K562 (cell line): Measurements from ENCODE around the gene CDYL. TPM values are rescaled to one million over a fixed set of nuclear protein-coding genes. Genes with fewer than 3 reads are reported as not detected.

Experiments
- ARID1B ChIP-seq: fragments of 450-650 bp; IDR thresholded peaks from 2 replicates; pipeline ENCODE4 v1.6.1; 2016; ENCODE audit warnings: antibody characterized with exemption, mild to moderate bottlenecking, inconsistent platforms
- CBFA2T3 ChIP-seq: fragments of 450-650 bp; IDR thresholded peaks from 2 replicates; pipeline ENCODE4 v1.6.1; 2017
- L3MBTL2 ChIP-seq: fragments of 450-650 bp; IDR thresholded peaks from 2 replicates; pipeline ENCODE4 v1.6.1; 2016; ENCODE audit warnings: mild to moderate bottlenecking, moderate library complexity
- WHSC1 ChIP-seq: IDR thresholded peaks from one replicate; pipeline ENCODE4 v1.6.1; 2012; ENCODE audit warnings: low read length, control low read depth, inconsistent platforms
- ZBTB7A ChIP-seq: IDR thresholded peaks from 2 replicates; pipeline ENCODE4 v1.6.1; 2011; ENCODE audit warnings: low read depth, mild to moderate bottlenecking, low read length, moderate library complexity, borderline replicate concordance; ENCODE audit not compliant: control insufficient read depth
- polyA plus RNA-seq, 8 experiments: library from polyadenylated mRNA; depleted of rRNA in 4 of 8; stranded (reverse) in 5 of 8; unstranded in 3 of 8; fragments of >200 nt; fragmentation: Nextera tagmentation in 2 of 8; fragmentation: Illumina TruSeq in 1 of 8; extraction: Ambion mirVana in 2 of 8; extraction: Trizol in 1 of 8; gene quantifications; 2 replicates each; pipeline versions ENCODE4 v1.2.1 to v1.2.3, GENCODE V29; 2011 to 2014; ENCODE audit warnings: inconsistent platforms in 1 of 8, missing spikeins in 1 of 8
- total RNA-seq, 7 experiments: library from RNA; depleted of rRNA in 6 of 7; stranded (reverse); fragments of >200 nt in 6 of 7; fragmentation: Illumina TruSeq in 2 of 7; extraction: Trizol in 2 of 7; gene quantifications; 2 replicates each; pipeline versions ENCODE4 v1.2.1 to v1.2.3, GENCODE V29; 2011 to 2021; ENCODE audit warnings: low replicate concordance in 1 of 7
- TF ChIP-seq, protein P1 (sequence below): fragments of 450-650 bp; IDR thresholded peaks from 2 replicates; pipeline ENCODE4 v1.6.1; 2016; ENCODE audit warnings: mild to moderate bottlenecking, moderate library complexity
- TF ChIP-seq, protein P2 (sequence below): sonication (generic); formaldehyde crosslinking; IDR thresholded peaks from 2 replicates; pipeline ENCODE4 v1.9.0; 2022; ENCODE audit warnings: mild to moderate bottlenecking, missing genetic modification reagents
- TF ChIP-seq, protein P3 (sequence below): sonication (generic); formaldehyde crosslinking; IDR thresholded peaks from 2 replicates; pipeline ENCODE4 v1.9.0; 2022; ENCODE audit warnings: mild to moderate bottlenecking, missing genetic modification reagents
- TF ChIP-seq, protein P4 (sequence below): fragments of 250-450 bp; sonication (Bioruptor Pico); IDR thresholded peaks from 2 replicates; pipeline ENCODE4 v1.8.0; 2021; ENCODE audit warnings: moderate library complexity, mild to moderate bottlenecking, inconsistent platforms

Gene CDYL
- total and polyA plus RNA-seq, 9 of the 15 experiments (the other 6 are each of a cell fraction or from before 2014, with no cell fraction given) = 8.1 to 45.8 (median 40.8) TPM

DNA sequence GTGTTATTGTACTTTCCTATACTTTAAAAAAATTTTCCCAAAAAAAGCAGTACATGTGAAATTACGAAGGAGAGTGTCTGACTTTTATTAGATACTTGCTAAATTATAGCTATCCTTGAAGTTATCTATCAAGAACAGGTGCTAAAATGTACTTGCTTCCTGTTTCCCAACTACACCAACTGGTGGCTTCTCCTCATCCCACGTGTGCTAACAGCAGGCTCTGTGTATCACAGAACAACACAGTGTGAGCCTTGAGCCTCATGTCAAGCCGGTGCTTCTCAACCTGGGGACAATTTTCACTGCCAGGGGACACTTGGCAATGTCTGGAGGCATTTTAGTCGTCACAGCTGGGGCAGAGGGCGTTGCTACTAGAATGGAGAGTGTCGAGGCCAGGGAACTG lies 36.2 kb upstream of the CDYL start (continued):
- TF ChIP-seq, protein P1, sequence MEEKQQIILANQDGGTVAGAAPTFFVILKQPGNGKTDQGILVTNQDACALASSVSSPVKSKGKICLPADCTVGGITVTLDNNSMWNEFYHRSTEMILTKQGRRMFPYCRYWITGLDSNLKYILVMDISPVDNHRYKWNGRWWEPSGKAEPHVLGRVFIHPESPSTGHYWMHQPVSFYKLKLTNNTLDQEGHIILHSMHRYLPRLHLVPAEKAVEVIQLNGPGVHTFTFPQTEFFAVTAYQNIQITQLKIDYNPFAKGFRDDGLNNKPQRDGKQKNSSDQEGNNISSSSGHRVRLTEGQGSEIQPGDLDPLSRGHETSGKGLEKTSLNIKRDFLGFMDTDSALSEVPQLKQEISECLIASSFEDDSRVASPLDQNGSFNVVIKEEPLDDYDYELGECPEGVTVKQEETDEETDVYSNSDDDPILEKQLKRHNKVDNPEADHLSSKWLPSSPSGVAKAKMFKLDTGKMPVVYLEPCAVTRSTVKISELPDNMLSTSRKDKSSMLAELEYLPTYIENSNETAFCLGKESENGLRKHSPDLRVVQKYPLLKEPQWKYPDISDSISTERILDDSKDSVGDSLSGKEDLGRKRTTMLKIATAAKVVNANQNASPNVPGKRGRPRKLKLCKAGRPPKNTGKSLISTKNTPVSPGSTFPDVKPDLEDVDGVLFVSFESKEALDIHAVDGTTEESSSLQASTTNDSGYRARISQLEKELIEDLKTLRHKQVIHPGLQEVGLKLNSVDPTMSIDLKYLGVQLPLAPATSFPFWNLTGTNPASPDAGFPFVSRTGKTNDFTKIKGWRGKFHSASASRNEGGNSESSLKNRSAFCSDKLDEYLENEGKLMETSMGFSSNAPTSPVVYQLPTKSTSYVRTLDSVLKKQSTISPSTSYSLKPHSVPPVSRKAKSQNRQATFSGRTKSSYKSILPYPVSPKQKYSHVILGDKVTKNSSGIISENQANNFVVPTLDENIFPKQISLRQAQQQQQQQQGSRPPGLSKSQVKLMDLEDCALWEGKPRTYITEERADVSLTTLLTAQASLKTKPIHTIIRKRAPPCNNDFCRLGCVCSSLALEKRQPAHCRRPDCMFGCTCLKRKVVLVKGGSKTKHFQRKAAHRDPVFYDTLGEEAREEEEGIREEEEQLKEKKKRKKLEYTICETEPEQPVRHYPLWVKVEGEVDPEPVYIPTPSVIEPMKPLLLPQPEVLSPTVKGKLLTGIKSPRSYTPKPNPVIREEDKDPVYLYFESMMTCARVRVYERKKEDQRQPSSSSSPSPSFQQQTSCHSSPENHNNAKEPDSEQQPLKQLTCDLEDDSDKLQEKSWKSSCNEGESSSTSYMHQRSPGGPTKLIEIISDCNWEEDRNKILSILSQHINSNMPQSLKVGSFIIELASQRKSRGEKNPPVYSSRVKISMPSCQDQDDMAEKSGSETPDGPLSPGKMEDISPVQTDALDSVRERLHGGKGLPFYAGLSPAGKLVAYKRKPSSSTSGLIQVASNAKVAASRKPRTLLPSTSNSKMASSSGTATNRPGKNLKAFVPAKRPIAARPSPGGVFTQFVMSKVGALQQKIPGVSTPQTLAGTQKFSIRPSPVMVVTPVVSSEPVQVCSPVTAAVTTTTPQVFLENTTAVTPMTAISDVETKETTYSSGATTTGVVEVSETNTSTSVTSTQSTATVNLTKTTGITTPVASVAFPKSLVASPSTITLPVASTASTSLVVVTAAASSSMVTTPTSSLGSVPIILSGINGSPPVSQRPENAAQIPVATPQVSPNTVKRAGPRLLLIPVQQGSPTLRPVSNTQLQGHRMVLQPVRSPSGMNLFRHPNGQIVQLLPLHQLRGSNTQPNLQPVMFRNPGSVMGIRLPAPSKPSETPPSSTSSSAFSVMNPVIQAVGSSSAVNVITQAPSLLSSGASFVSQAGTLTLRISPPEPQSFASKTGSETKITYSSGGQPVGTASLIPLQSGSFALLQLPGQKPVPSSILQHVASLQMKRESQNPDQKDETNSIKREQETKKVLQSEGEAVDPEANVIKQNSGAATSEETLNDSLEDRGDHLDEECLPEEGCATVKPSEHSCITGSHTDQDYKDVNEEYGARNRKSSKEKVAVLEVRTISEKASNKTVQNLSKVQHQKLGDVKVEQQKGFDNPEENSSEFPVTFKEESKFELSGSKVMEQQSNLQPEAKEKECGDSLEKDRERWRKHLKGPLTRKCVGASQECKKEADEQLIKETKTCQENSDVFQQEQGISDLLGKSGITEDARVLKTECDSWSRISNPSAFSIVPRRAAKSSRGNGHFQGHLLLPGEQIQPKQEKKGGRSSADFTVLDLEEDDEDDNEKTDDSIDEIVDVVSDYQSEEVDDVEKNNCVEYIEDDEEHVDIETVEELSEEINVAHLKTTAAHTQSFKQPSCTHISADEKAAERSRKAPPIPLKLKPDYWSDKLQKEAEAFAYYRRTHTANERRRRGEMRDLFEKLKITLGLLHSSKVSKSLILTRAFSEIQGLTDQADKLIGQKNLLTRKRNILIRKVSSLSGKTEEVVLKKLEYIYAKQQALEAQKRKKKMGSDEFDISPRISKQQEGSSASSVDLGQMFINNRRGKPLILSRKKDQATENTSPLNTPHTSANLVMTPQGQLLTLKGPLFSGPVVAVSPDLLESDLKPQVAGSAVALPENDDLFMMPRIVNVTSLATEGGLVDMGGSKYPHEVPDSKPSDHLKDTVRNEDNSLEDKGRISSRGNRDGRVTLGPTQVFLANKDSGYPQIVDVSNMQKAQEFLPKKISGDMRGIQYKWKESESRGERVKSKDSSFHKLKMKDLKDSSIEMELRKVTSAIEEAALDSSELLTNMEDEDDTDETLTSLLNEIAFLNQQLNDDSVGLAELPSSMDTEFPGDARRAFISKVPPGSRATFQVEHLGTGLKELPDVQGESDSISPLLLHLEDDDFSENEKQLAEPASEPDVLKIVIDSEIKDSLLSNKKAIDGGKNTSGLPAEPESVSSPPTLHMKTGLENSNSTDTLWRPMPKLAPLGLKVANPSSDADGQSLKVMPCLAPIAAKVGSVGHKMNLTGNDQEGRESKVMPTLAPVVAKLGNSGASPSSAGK = peak; percentile 31; the same call in 1 of the 2 replicates
- TF ChIP-seq L3MBTL2 = peak; percentile 50; the same call in 1 of the 2 replicates
- TF ChIP-seq, protein P2, sequence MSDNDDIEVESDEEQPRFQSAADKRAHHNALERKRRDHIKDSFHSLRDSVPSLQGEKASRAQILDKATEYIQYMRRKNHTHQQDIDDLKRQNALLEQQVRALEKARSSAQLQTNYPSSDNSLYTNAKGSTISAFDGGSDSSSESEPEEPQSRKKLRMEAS = peak; percentile 58
- peak; percentile 47 for TF ChIP-seq CBFA2T3
- no peak for TF ChIP-seq WHSC1
- TF ChIP-seq, protein P3, sequence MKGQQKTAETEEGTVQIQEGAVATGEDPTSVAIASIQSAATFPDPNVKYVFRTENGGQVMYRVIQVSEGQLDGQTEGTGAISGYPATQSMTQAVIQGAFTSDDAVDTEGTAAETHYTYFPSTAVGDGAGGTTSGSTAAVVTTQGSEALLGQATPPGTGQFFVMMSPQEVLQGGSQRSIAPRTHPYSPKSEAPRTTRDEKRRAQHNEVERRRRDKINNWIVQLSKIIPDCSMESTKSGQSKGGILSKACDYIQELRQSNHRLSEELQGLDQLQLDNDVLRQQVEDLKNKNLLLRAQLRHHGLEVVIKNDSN (CRISPR knock-in tag) = peak; percentile 60
- TF ChIP-seq ARID1B = peak; percentile 49; the same call in 1 of the 2 replicates
- TF ChIP-seq, protein P4, sequence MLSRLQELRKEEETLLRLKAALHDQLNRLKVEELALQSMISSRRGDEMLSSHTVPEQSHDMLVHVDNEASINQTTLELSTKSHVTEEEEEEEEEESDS = no peak
- no peak for TF ChIP-seq ZBTB7A
